Measurements from ENCODE around the gene ARHGAP31.
"Not testable (repeated sequence)": the region's sequence is repeated elsewhere in the genome, so short reads cannot be mapped to it uniquely, and the experiment has no call there.

ARHGAP31 gene

DNA sequence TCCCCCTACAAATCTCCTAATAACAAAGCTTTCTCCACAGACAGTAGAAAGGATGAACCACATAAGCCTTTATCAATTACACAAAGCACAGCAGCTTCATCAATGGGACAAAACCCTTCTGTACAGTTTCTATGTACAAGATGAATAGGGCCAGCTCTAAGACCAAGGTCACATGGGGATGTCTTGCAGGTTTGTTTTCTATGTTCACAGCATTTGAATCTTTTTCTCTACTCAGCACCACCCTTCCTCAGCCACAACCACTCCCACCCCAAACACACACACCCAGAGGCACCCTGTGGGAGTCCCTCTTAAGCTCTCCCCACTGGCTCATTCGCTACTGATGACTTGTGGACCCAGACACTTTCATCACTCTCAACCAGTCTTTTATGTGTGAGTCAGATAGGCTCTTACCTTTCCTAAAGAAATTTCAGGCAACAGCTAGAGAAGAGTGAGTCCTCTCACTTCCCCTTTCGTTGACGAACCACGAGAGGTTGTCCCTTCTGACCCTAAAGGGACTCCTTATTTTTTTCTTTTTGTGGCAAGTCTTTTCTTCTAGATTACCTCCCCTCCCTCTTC lies 57.9 kb downstream of the ARHGAP31 start:
- DNase-seq: peak; percentile 84

DNA sequence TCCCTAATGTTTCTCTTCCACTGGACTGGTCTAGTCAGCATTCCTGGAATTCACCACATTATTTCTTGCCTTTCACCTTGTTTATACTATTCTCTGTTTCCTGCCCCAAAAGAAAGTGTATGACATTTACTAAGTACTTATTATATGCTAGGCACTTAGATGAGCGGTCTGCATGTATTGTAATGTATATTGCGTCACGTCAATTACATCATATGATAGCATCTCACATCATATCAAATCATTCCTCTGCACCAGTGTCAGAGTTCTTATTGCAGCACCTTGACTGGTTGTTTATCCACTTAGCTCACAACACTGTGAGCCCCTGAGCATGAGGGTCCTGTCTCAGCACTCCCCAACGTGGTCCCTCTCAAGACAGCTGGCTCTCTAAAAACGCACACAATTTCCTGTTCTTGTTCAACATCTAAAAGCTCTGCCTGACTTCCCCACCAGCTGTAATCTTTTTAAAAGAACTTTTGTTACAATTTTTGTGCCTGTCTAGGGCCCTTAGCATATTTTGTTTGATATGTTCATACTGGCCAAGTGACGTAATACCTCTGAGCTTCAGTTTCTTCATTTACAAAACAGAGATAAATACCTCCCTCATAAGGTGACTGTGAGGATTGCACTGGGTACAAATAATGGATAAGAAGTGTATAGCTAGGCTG lies 58.8 kb downstream of the ARHGAP31 start:
- peak; percentile 72 for DNase-seq

DNA sequence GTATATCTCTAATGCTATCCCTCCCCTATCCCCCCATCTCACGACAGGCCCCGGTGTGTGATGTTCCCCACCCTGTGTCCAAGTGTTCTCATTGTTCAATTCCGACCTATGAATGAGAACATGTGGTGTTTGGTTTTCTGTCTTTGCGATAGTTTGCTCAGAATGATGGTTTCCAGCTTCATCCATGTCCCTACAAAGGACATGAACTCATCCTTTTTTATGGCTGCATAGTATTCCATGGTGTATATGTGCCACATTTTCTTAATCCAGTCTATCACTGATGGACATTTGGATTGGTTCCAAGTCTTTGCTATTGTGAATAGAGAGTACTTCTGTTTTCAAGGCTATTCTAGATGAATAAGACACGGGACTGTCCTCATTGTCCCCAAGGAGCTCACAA lies 61.4 kb downstream of the ARHGAP31 start:
- DNase-seq: not testable (repeated sequence)

DNA sequence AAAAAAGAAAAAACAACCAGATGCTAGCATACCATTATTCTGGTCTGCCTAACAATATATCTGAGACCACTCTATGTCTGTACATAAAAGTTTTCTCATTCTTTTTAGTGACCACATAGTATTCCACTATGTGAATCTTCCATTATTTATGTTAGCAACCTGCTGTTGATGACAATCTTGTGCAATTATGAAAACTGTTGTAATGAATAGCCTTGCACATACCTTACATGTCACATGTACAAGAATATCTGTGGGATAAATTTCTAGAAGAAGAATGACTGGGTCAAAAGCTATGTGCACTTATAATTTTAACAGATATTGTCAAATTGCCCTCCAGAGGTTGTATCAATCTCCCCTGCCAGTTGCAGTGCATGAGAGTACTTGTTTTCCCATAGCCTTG lies 62.5 kb downstream of the ARHGAP31 start:
- no peak for DNase-seq

DNA sequence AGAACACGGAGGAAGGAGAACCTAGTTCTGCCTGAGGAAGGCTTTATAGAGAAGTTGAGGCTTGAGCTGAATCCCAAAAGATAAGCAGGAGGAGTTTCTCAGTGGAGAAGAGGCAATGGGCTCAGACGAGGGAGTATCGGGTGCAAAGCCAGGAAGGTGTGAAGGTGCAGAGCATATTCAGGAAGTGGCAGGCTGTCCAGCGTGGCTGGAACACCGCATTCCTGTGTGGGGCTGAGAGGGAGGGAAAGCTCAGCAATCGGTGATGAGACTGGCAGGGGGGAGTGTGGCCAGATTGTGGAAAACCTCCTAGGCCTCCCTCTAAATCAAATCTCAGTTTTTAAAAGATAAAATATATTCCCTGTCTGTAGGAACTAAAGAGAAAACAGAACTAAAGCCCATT lies 63.0 kb downstream of the ARHGAP31 start:
- DNase-seq: peak; percentile 48

DNA sequence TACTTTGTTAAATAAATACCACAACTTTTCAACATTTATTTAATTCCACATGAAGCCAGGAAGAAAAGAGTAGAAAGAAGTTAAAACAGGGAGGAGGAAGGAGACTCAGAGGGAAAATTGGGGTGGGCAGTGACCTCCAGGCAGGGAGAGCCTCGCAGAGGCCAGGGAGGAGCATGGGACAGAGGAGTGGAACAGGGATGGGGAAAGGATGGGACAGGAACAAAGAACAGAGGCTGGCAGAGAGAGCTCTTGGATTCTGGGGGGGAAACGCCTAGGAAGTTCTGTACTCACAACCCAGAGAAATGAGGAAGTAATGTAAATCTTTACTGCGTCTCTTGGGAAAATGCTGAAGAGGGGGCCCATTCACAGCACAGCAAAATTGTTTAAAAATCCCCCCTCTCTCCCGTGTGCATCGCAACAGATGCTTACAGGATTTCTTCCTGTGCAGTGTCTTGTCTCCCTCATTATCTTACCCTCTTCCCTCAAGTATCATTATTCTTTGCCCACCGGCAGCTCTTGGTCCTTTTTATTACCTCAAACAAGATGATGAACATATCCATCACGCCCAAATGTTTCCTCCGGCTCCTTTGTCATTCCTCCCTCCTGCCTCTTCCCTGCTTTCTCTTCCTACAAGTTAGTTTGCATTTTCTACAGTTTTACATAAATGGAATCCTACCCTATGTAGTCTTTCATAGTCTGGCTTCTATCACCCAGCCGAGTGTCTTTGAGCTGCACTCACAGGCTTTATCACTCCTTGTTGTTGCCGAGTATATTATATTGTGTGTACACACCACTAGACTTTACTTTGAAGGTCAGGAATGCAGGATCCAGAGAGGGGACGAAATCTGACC lies 65.5 kb downstream of the ARHGAP31 start:
- no peak for DNase-seq

DNA sequence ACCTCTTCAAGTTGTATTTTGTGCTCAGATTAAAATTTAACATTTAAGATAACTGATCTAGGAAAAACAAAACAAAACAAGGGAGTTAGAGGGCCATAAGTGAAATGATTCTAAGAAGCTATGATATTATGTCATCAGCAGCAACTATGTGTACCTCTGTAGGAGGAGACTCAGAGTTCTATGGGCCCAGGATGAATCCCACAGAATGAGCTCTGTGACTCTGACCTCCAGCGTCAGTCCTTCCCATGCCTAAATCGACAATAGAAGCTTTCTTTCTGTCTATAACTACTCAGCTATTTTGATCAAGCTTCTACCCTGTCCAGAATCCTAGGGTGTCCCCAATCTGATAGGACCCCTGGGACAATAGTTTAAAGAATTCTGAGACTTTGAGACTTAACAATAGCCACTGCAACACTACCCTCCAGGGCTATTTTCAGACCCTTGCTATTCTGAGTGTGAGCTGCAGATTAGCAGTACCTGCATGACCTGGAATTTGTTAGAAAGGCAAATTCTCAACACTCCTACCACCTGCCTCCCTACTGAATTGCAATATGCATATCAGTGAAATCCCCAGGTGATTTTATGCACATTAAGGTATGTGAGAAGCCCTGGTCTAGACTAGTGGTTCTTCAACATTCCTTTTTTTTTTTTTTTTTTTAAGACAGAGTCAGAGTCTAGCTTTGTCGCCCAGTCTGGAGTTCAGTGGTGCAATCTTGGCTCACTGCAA lies 66.7 kb downstream of the ARHGAP31 start:
- DNase-seq: no peak

DNA sequence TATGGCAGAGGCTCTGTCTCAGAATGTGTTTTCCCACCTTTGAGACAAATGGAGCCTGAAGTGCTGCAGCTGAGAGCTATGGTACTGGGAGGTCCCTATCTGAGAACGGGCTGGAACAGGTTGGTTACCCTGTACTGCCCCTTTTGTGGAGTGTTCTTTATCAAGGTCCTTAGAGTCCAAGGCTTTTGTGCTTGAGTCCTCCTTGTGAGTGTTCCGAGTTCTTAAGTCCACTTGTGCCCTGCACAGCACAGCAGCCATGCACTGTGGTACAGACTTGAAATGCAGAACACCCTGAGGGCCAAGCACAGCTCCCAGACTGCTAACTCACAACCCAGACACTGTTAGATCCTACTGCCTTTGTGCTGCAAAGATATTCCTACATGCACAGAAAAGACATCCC lies 67.8 kb downstream of the ARHGAP31 start:
- no peak for DNase-seq

DNA sequence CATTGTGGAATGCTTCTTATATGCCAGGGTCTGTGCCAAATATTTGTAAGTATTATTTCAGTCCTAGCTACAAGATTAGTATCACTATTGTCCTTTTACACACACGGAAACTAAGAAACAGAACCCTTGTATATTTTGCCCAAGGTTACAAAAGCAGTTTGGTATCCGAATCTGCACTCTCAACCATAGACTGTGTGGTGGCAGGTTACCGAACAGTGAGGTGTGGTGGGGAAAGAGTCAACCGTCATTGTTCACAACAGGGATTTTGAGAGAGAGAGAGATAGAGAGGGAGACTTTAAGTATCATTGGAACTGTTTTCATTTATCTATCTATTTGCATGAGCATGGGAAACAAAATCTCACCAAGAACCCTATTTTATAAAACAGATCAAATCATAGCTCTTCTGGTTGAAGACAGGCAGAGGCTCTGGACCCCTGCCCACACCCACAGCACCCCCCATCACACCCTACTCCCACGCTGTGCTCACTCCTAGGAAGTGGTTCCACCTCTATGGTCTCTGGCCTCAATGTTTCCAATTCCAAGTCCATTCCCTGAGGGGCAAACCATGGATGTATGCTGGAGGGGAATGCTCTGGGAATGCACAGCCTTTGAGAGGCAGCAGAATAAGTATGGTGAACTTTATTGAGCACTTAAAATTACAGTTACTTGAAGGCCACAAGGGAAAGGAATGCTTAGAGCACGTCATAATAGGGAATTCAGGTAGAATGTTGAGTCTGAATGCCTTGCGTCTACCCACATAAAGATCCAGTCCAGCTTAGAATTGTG lies 69.0 kb downstream of the ARHGAP31 start:
- no peak for DNase-seq

DNA sequence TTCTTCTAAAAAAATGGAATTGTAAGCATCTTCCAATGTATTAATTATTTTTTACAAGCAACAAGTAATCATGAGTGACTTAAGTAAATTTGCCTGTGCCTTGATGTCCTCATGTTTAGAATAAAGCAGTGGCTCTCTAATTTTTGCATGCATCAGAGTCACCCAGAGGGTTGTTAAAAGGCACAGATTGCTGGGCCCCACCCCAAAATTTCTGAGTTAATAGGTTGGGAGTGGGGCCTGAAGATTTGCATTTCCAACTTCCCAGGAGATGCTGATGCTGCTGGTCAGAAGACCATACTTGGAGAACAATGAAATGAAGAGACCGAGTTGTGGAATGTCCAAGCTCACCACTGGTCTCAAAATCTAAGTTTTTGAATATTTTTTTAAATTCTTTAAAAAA lies 70.2 kb downstream of the ARHGAP31 start:
- DNase-seq: no peak

DNA sequence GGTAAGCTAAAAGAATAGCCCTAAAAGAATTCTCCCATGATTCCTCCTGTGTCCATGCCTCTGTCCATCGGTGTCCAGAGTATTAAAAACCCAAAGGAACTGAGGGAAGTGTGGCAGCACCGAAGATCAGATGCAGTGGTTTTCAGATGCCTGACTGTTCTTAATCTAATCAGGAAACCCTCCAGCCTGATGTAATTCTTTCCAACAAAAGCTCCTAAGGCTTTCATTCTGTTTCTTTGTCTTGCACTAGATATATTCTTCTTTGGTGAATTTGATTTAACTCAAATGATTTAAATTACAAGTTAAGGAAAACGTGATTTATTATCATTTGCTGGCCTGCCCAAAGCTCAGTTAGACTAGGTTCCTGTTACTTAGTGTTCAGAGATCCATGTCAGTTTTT lies 71.2 kb downstream of the ARHGAP31 start:
- DNase-seq: no peak

DNA sequence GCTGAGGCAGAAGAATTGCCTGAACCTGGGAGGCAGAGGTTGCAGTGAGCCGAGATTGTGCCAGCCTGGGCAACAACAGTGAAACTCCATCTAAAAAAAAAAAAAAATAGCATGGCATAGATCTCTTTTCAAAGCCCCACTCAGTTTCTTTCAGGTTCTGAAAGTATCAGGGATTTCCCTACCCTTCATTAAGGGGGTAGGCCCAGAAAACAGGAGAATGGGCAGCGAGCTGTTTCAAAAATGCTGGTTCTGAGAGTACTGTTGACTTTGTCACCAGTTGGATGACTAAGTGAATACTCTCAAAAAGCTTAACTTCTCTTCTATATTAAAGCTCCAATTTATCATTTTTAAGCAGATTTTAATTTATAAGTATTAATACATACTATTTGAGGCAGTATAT lies 72.8 kb downstream of the ARHGAP31 start:
- DNase-seq: no peak

DNA sequence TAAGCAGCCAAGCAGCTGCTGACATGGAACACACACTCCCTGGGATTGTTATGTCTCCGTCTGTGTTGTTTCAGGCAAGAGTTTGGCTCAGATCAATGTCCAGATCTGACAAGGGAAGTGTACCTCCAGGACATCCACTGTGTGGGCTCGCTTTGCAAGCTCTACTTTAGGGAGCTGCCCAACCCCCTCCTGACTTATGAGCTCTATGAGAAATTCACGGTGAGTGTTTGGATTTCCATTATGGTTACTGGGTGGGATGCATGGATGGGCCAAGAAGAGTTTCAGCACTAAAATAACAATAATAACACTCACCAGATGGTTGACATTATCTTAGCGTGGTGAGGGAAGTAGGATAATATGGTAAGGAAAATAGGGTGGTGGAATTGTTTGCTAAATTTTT lies 74.1 kb downstream of the ARHGAP31 start:
- DNase-seq: no peak

DNA sequence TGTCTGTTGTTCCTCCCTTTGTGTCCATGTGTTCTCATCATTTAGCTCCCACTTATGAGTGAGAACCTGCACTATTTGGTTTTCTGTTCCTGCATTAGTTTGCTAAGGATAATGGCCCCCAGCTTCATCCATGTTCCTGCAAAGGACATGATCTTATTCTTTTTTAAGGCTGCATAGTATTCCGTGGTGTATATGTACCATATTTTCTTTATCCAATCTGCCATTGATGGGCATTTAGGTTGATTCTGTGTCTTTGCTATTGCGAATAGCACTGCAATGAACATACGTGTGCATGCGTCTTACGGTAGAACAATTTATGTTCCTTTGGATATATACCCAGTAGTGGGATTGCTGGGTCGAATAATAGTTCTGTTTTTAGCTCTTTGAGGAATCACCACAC lies 77.6 kb downstream of the ARHGAP31 start:
- not testable (repeated sequence) for DNase-seq

DNA sequence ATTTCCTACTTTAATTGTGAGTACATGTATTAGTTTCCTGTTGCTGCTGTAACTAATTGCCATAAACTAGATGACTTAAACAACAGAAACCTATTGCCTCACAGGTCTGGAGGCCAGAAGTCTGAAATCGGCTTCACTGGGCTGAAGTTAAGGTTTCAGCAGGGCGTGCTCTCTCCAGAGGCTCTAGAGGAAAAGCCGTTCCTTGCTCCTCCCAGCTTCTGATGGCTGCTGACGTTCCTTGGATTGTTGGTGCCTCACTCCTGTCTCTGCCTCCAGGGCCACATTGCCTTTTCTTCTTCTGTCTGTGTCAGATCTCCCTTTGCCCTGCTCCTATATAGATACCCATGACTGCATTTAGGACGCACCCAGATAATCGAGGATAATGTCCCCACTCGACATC lies 80.9 kb downstream of the ARHGAP31 start:
- DNase-seq: no peak

DNA sequence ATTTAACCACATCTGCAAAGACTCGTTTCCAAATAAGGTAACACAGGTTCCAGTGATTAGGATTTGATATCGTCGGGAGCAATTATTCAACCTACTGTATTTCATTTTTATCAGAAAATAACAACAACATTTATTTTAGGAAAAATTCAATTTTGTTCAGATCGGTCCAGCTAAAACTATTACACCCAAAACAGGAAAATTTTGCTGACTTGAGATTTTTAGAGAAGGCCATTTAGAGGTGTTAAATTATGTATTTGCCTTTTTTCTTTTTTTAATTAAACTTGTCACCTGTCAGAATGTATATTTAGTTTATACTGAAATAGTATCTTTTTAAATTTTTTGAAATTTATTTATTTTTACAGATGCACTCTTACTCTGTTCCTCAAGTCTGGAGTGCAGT lies 81.3 kb downstream of the ARHGAP31 start:
- DNase-seq: no peak

DNA sequence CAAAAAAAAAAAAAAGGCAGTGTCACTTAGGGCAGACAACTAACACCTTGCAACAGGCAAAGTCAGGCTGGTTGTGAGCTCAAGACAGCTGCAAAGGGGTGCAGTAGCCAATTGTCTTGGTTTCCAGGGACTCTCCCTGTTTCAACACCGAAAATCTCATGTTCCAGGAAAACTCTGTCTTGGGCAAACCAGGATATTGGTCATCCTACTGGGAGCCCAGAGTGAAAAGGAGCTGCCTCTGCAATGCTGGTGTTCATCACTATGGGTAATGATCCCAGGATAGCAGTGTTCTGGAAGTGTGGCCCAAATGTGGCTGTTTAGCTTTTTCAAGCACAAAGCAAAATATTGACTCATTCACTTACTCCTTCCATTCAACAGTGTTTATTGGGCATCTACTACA lies 82.6 kb downstream of the ARHGAP31 start:
- DNase-seq: no peak

DNA sequence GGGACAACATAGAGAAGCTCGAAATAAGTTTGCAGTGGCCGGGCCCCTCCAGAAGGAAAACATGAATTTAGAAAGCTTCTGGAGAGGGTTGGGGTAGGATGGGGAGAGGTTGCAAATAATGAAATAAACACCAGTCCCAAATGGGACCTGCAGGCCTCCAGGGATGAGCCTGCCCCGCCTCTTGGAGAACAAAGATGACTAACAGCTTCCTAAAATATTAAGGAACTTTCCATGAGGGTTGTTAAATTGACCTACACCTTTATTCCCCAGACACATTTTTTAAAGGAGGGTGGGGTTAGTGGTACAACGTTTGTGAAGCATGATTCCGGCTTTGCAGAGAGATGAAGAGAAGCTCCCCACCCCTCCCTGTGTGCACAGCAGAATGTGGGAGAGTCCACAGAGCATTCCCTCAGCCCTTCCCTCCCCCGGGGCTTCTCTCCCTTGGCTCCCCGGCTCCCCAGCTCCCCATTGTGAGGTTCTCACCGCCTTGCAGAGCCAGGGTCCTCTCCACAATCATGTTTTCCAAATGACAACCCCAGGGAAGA lies 84.1 kb downstream of the ARHGAP31 start:
- DNase-seq: no peak

DNA sequence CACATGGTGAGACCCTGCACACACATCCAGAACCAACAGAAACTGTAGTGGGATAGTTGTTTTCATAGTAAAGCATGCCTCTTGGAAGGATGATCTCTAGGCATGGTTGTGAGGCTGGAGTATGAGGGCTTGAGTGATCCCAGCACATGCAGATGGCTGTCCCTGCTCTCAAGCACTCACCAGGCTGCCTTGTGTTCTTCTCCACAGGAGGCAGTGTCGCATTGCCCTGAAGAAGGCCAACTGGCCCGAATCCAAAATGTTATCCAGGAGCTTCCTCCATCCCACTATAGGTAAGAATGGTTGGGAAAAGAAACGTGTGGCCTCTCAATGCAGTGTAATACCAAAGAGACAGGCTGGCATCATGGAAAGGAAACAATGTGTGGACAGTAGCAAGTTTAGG lies 86.5 kb downstream of the ARHGAP31 start:
- no peak for DNase-seq

DNA sequence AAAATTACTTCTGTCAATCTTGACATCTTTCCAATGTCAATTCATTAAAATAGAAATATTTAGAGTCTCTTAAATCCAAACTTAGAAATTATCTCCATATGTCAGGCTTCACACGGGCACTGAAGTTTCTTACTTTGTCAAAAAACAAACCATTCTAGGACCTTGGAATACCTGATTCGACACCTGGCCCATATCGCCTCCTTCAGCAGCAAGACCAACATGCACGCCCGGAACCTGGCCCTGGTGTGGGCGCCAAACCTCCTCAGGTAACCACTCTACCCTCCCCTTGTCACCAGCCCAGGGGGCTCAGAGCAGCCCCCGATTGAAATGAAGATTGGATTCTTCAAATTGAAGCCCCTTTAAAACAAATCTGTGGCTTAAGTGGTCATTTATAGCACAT lies 88.0 kb downstream of the ARHGAP31 start:
- DNase-seq: no peak

DNA sequence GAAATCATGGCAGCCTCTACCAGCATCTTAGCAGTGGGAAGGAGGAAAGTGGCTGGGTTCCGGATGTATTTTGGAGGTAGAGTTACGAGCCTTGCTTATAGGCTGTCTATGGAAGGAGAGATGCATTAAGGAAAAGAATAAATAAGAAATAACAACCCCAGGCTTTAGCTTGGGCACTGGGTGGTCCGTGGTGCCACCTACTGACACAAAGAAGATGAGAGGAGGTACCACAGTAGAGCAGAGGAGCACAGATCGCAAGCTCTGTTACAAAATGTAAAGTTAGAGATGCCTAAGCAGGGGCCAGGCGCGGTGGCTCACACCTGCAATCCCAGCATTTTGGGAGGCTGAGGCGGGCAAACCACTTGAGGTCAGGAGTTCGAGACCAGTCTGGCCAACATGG lies 94.4 kb downstream of the ARHGAP31 start:
- DNase-seq: no peak

DNA sequence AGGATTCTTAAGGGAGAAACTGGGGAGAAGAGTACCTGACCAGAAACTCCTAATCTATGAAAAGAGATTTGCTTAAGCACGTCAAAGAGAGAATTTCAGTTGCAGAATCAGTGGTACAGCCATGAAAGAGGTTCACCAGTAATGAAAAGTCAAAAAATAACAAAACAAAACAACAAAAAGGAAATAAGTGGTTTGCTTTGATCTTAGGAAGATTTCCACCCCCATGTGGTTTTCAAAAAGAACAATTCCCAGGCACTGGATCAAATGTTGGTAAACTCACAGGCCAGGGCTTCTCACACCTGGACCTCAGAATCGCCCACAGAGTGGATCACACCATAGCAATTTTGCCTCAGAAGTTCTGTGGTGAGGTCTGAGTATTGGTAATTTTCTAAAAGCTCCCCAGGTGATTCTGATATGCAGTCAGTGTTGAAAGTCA lies 101.8 kb downstream of the ARHGAP31 start:
- no peak for DNase-seq
